ENCODE measurements around the gene CORIN.

CORIN gene

GRCh38 chr4:47651231-47651630 is 186.6 kb downstream of the CORIN start:
- Histone ChIP-seq H3K27ac (ENCODE audit: low read length) (no peak overlapping the region), H3K4me3 (ENCODE audit: low read length) (no peak overlapping the region), H3K9ac (ENCODE audit: low read length) (no peak overlapping the region), H3K36me3 (ENCODE audit: control insufficient read depth, low read depth, low read length) (no peaks in the 10 kb centered on the region), H3K4me1 (ENCODE audit: control insufficient read depth, low read depth, low read length) (peaks cover 8% of the 10 kb centered on the region), H3K27me3 (ENCODE audit: control insufficient read depth, insufficient read depth, low read length) (no peaks in the 10 kb centered on the region), H3K9me3 (ENCODE audit: control insufficient read depth, low read depth, low read length) (no peaks in the 10 kb centered on the region)

GRCh38 chr4:47650584-47651130 is 187.2 kb downstream of the CORIN start:
- Histone ChIP-seq H3K27ac (ENCODE audit: low read length) (no peak overlapping the region), H3K27me3 (ENCODE audit: control insufficient read depth, insufficient read depth, low read length) (no peaks in the 10 kb centered on the region), H3K4me1 (ENCODE audit: control insufficient read depth, low read depth, low read length) (peaks cover 8% of the 10 kb centered on the region), H3K9ac (ENCODE audit: low read length) (no peak overlapping the region), H3K36me3 (ENCODE audit: control insufficient read depth, low read depth, low read length) (no peaks in the 10 kb centered on the region), H3K9me3 (ENCODE audit: control insufficient read depth, low read depth, low read length) (no peaks in the 10 kb centered on the region), H3K4me3 (ENCODE audit: low read length) (no peak overlapping the region)

GRCh38 chr4:47647544-47647943 is 190.3 kb downstream of the CORIN start:
- no peaks in the 10 kb centered on the region for H3K36me3 ChIP-seq (ENCODE audit: control insufficient read depth, low read depth, low read length)
- H3K9ac ChIP-seq (ENCODE audit: low read length): no peak overlapping the region
- H3K4me1 ChIP-seq (ENCODE audit: control insufficient read depth, low read depth, low read length): peaks cover 8% of the 10 kb centered on the region
- H3K9me3 ChIP-seq (ENCODE audit: control insufficient read depth, low read depth, low read length): no peaks in the 10 kb centered on the region
- H3K27ac ChIP-seq (ENCODE audit: low read length): no peak overlapping the region
- no peaks in the 10 kb centered on the region for H3K27me3 ChIP-seq (ENCODE audit: control insufficient read depth, insufficient read depth, low read length)
- H3K4me3 ChIP-seq (ENCODE audit: low read length): no peak overlapping the region

- no peaks in the 10 kb centered on the region for H3K9me3 ChIP-seq (ENCODE audit: control insufficient read depth, low read depth, low read length)
- H3K36me3 ChIP-seq (ENCODE audit: control insufficient read depth, low read depth, low read length): no peaks in the 10 kb centered on the region
These were observed 190.8 kb downstream of the CORIN start for GRCh38 chr4:47647029-47647428.

GRCh38 chr4:47646372-47646771 is 191.5 kb downstream of the CORIN start:
- H3K36me3 ChIP-seq (ENCODE audit: control insufficient read depth, low read depth, low read length): no peaks in the 10 kb centered on the region
- no peaks in the 10 kb centered on the region for H3K9me3 ChIP-seq (ENCODE audit: control insufficient read depth, low read depth, low read length)
- H3K9ac ChIP-seq (ENCODE audit: low read length): no peak overlapping the region
- no peak overlapping the region for H3K27ac ChIP-seq (ENCODE audit: low read length)
- no peaks in the 10 kb centered on the region for H3K27me3 ChIP-seq (ENCODE audit: control insufficient read depth, insufficient read depth, low read length)
- no peak overlapping the region for H3K4me3 ChIP-seq (ENCODE audit: low read length)
- H3K4me1 ChIP-seq (ENCODE audit: control insufficient read depth, low read depth, low read length): peaks cover 8% of the 10 kb centered on the region

More at GRCh38 chr4:47647029-47647428, 190.8 kb downstream of the CORIN start:
- no peak overlapping the region for H3K27ac ChIP-seq (ENCODE audit: low read length)
- peaks cover 8% of the 10 kb centered on the region for H3K4me1 ChIP-seq (ENCODE audit: control insufficient read depth, low read depth, low read length)
- no peak overlapping the region for H3K4me3 ChIP-seq (ENCODE audit: low read length)
- no peak overlapping the region for H3K9ac ChIP-seq (ENCODE audit: low read length)
- no peaks in the 10 kb centered on the region for H3K27me3 ChIP-seq (ENCODE audit: control insufficient read depth, insufficient read depth, low read length)

GRCh38 chr4:47643845-47644244 is 194.0 kb downstream of the CORIN start:
- no peaks in the 10 kb centered on the region for H3K36me3 ChIP-seq (ENCODE audit: control insufficient read depth, low read depth, low read length)
- no peak overlapping the region for H3K9ac ChIP-seq (ENCODE audit: low read length)
- no peaks in the 10 kb centered on the region for H3K27me3 ChIP-seq (ENCODE audit: control insufficient read depth, insufficient read depth, low read length)
- no peak overlapping the region for H3K4me3 ChIP-seq (ENCODE audit: low read length)
- H3K27ac ChIP-seq (ENCODE audit: low read length): no peak overlapping the region
- no peaks in the 10 kb centered on the region for H3K9me3 ChIP-seq (ENCODE audit: control insufficient read depth, low read depth, low read length)
- no peaks in the 10 kb centered on the region for H3K4me1 ChIP-seq (ENCODE audit: control insufficient read depth, low read depth, low read length)

- no peak overlapping the region for H3K9ac ChIP-seq (ENCODE audit: low read length)
- no peaks in the 10 kb centered on the region for H3K4me1 ChIP-seq (ENCODE audit: control insufficient read depth, low read depth, low read length)
- no peak overlapping the region for H3K27ac ChIP-seq (ENCODE audit: low read length)
- no peaks in the 10 kb centered on the region for H3K36me3 ChIP-seq (ENCODE audit: control insufficient read depth, low read depth, low read length)
- no peak overlapping the region for H3K4me3 ChIP-seq (ENCODE audit: low read length)
- H3K27me3 ChIP-seq (ENCODE audit: control insufficient read depth, insufficient read depth, low read length): no peaks in the 10 kb centered on the region
- no peaks in the 10 kb centered on the region for H3K9me3 ChIP-seq (ENCODE audit: control insufficient read depth, low read depth, low read length)
These were observed 194.7 kb downstream of the CORIN start for GRCh38 chr4:47642985-47643760.

GRCh38 chr4:47642191-47642830 is 195.6 kb downstream of the CORIN start:
- Histone ChIP-seq H3K27ac (ENCODE audit: low read length) (no peak overlapping the region), H3K27me3 (ENCODE audit: control insufficient read depth, insufficient read depth, low read length) (no peaks in the 10 kb centered on the region), H3K9me3 (ENCODE audit: control insufficient read depth, low read depth, low read length) (no peaks in the 10 kb centered on the region), H3K4me1 (ENCODE audit: control insufficient read depth, low read depth, low read length) (no peaks in the 10 kb centered on the region), H3K4me3 (ENCODE audit: low read length) (no peak overlapping the region), H3K36me3 (ENCODE audit: control insufficient read depth, low read depth, low read length) (no peaks in the 10 kb centered on the region), H3K9ac (ENCODE audit: low read length) (no peak overlapping the region)

- Histone ChIP-seq H3K27me3 (ENCODE audit: control insufficient read depth, insufficient read depth, low read length) (no peaks in the 10 kb centered on the region), H3K9ac (ENCODE audit: low read length) (no peak overlapping the region), H3K36me3 (ENCODE audit: control insufficient read depth, low read depth, low read length) (no peaks in the 10 kb centered on the region), H3K27ac (ENCODE audit: low read length) (no peak overlapping the region), H3K4me3 (ENCODE audit: low read length) (no peak overlapping the region), H3K9me3 (ENCODE audit: control insufficient read depth, low read depth, low read length) (no peaks in the 10 kb centered on the region), H3K4me1 (ENCODE audit: control insufficient read depth, low read depth, low read length) (no peaks in the 10 kb centered on the region)
These were observed 196.1 kb downstream of the CORIN start for GRCh38 chr4:47641755-47642154.

GRCh38 chr4:47640911-47641310 is 197.0 kb downstream of the CORIN start:
- Histone ChIP-seq H3K9me3 (ENCODE audit: control insufficient read depth, low read depth, low read length) (no peaks in the 10 kb centered on the region), H3K27me3 (ENCODE audit: control insufficient read depth, insufficient read depth, low read length) (no peaks in the 10 kb centered on the region), H3K9ac (ENCODE audit: low read length) (no peak overlapping the region), H3K36me3 (ENCODE audit: control insufficient read depth, low read depth, low read length) (no peaks in the 10 kb centered on the region), H3K4me1 (ENCODE audit: control insufficient read depth, low read depth, low read length) (no peaks in the 10 kb centered on the region), H3K27ac (ENCODE audit: low read length) (no peak overlapping the region), H3K4me3 (ENCODE audit: low read length) (no peak overlapping the region)

- no peaks in the 10 kb centered on the region for H3K9me3 ChIP-seq (ENCODE audit: control insufficient read depth, low read depth, low read length)
- no peaks in the 10 kb centered on the region for H3K36me3 ChIP-seq (ENCODE audit: control insufficient read depth, low read depth, low read length)
- H3K4me3 ChIP-seq (ENCODE audit: low read length): no peak overlapping the region
- H3K27ac ChIP-seq (ENCODE audit: low read length): no peak overlapping the region
- H3K27me3 ChIP-seq (ENCODE audit: control insufficient read depth, insufficient read depth, low read length): no peaks in the 10 kb centered on the region
- H3K4me1 ChIP-seq (ENCODE audit: control insufficient read depth, low read depth, low read length): no peaks in the 10 kb centered on the region
- H3K9ac ChIP-seq (ENCODE audit: low read length): no peak overlapping the region
These were observed 198.3 kb downstream of the CORIN start for GRCh38 chr4:47639531-47639930.

- H3K36me3 ChIP-seq (ENCODE audit: control insufficient read depth, low read depth, low read length): no peaks in the 10 kb centered on the region
- no peaks in the 10 kb centered on the region for H3K4me1 ChIP-seq (ENCODE audit: control insufficient read depth, low read depth, low read length)
- H3K9ac ChIP-seq (ENCODE audit: low read length): no peak overlapping the region
- no peaks in the 10 kb centered on the region for H3K9me3 ChIP-seq (ENCODE audit: control insufficient read depth, low read depth, low read length)
- no peak overlapping the region for H3K27ac ChIP-seq (ENCODE audit: low read length)
- no peaks in the 10 kb centered on the region for H3K27me3 ChIP-seq (ENCODE audit: control insufficient read depth, insufficient read depth, low read length)
- H3K4me3 ChIP-seq (ENCODE audit: low read length): no peak overlapping the region
These were observed 206.7 kb downstream of the CORIN start for GRCh38 chr4:47631161-47631560.
